GM19452 (cell line): ENCODE results near the gene TCN2.
"Not testable (repeated sequence)": the region's sequence is repeated elsewhere in the genome, so short reads cannot be mapped to it uniquely, and the experiment has no call there.

ENCODE experiments used
- ATAC-seq: cut with Tn5 transposase; IDR thresholded peaks from one replicate; pipeline ENCODE4 v1.9.1; 2021; ENCODE audit not compliant: unreplicated experiment

Gene TCN2

DNA sequence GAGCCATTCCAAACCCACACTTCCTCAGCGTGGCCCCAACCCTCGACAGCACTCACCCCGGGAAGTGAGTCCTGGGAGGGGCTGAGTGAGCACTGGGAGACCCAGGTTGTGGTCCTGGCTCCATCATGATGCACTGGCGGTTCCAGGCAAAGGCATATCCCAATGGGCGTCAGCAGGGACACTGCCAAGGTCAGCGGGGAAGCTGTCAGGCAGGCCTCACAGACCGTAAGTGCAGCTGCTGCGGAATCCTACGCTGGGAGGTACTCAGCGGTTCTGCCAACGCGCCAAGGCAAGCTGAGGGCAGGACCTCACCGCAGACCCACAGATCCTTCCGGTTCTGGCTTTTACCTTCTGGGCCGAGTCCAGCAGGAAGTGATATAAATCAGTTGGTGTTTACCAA is 31.1 kb upstream of the TCN2 start:
- no peak for ATAC-seq

DNA sequence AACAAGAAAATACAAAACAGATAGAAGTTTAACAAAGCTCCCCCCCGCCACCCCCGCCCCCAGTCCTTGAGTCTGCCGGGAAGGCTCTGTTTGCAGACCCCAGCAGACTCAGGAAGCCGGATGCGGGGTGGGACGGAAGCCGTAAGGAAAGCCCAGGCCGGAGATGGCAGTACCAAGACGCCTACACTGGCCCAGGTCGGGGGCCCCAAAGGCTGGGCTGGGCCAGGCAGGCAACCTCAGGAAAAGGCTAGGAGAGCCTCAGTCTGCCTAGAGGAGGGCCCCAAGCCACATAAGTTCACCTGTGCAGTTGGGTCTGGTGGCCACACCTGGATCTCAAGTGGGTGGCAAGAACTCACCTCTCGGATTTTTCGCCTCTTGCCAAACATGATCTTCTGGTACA is 28.5 kb upstream of the TCN2 start:
- no peak for ATAC-seq

DNA sequence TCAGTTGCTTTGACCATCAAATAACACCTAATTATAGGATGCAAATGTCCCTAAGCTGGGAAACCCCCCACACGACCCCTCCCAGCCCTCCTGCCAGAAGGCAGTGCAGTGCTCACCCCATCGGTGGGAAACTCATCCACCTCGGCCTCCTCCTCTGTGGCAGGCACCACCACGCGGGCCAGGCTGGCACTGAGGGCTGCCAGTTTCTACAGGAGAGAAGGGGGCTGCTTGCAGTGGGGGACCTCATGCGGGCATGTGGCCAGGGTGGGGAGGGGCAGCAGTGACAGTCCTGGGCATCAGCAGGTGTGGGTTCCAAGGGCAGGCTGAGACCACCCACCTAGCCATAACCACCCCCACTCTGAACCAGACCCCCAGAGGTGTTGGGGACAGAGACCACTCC is 26.1 kb upstream of the TCN2 start:
- ATAC-seq = no peak

DNA sequence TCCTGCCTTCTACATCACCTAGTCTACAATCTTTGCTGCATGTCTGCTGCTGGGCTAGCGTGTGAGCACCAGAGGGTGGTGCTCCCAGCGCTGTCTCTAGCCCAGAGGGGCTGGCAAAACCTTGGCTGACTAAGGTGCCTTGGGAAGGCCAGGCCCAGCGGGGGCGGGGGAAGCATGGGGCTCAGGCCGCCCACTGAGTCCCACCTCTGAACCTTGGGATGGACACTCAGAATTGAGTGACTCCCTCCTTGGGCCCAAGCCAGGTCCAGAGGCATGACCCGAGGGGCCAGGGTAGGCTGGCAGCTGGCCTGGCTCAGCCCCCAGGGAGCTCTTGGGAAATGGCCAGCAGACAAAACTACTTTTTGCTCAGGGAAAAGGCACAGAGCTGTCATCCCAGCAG is 24.9 kb upstream of the TCN2 start:
- ATAC-seq = no peak

DNA sequence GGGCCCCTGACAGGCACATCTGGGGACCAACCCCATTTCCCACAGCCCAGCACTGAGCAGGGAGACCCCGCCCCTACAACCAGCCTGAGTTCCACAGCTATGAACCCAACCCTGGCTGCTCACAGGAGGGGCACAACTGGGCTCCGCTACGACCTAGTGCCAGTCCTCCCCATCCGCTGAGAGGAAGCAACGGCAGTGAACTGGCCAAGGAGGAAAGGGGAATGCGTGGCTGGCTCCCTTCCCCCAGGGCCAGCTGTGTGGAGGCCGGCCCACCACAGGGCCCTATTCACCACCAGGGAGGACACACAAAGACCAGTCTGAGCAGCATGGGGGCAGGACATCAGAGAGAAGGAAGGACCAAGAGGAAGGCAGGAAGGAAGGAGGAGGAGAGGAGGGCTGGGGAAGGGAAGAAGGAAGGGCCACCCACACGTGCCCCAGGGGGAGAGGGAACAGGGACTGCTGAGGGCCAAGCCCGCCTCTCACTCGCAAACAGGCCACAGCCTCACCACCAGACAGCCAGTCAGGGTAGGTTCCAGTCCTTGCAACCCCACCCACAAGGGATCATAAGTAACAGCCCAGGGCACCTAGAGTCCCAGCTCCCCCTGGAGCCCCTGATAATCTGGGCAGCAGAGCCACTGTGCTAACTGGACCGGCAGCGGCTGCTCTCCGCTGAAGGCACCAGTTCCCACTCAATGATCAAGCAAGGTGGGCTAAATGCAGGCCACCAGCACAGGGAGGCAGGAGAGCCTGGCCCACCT is 24.0 kb upstream of the TCN2 start:
- no peak for ATAC-seq

DNA sequence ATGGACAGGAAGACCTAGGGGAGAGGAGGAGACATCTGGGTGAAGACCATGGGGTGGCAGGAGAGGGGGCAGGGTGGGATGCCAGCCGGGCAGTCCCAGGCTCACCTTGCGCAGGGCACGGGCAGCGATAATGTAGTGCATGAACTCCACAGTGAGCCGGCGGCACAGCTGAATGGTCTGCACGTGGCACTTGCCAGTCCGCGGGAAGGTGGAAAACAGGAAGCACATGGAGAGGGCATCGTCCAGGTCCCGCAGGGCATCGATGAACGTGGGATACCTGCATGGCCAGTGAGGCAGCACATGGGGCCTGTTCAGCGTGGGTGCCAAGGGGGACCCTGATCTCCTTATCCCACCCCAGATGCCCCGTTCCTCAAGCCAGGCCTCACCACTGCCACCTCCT is 22.5 kb upstream of the TCN2 start:
- ATAC-seq = no peak

DNA sequence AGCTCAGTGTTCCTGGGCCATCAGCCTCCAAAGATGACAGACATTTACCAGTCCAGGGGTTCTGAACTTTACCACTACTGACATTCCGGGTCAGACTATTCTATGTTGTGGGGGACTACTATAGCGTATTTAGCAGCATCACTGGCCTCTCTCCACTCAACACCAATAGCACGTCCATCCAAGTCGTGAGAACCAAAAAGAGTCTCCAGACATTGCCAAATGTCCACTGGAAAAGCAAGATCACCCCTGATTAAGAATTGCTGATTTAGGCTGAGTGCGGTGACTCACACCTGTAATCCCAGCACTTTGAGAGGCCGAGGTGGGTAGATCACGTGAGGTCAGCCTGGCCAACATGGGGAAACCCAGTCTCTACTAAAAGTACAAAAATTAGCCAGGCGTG is 20.6 kb upstream of the TCN2 start:
- no peak for ATAC-seq

DNA sequence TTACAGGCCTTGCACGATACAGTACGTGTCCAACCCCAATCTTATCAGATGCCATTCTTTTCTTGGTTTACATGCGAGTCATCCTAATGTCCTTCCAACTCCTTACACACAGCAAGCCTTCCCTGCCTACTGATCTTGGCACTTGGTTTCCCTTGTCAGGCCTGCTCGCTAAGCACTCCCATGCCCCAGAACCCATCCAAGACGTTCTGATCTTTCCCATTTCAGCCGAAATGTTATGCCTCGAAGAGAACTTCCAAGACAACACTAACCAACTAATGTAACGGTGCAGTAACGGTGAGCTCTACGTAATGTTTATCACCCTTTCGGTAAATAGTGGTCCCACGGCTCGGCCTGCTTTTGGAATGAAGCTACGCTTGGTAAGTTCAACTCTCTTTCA is 15.8 kb upstream of the TCN2 start:
- no peak for ATAC-seq

DNA sequence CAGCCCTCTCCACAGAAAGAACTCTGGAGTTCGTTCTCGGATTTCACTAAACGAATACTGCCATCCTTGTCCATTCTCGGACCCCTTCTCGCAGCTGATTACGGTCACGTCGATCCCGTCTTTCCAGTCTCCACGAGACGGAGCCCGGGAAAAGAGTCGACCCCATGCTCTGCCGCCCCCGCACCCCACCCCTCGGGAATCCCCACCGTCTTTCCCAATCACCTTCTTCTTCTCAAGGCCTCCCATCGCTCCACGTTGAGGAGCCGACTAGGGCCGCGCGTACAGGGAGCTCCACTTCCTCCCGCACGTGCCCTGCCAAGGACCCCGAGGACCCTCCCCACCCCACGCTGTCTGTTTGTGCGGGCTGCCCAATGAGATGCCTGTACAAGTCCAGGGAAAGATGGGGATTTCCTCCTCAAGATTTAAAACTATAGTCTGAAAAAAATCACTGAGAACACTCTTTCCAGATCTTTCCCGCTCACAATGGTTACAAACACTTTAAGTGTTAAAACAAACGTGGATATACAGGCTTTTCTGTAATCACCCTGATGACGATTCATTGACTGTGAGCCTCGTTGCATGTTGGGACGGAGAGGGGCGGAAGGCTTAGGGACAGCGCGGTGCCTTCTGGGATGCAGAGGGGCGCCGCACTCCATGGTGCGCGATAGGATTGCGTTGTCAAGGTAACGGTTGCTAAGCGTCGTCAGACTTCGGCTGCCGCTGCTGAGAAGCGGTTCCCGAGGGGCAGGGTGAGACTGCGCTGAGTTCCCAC is 15.2 kb upstream of the TCN2 start, which contains the start of gene PES1:
Gene PES1 (minus strand): TSS at position 323 of the 772 bp plus-strand sequence. CDS start 77 bp downstream, at position 246.
- ATAC-seq = peak; percentile 95

DNA sequence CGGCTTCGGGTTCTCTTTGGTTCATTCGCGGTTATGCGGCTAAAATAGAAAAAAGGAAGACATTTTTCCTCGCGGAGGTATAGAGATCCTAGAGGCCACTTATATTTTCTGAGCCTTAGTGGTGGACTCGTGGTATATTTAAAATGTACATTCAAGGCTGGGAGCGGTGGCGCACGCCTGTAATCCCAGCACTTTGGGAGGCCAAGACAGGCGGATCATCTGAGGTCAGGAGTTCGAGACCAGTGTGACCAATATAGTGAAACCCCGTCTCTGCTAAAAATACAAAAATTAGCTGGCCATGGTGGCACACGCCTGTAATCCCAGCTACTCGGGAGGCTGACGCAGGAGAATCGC is 14.6 kb upstream of the TCN2 start:
- not testable (repeated sequence) for ATAC-seq

DNA sequence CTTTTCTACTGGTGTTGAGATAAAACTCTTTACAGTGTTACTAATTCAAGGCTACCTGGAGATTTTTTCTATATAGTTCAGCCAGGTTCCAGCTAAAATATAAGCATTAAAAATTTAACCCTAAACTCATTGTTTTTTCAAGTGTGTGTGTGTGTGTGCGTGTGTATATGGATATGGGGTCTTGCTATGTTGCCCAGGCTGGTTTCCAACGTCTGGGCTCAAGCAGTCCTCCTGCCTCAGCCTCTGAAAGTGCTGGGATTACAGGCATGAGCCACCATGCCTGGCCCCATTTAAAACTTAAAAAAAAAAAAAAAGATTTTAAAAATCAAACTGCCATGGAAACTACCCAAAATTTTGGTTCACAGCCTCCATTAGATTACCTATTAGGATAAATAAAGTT is 10.8 kb upstream of the TCN2 start:
- no peak for ATAC-seq

DNA sequence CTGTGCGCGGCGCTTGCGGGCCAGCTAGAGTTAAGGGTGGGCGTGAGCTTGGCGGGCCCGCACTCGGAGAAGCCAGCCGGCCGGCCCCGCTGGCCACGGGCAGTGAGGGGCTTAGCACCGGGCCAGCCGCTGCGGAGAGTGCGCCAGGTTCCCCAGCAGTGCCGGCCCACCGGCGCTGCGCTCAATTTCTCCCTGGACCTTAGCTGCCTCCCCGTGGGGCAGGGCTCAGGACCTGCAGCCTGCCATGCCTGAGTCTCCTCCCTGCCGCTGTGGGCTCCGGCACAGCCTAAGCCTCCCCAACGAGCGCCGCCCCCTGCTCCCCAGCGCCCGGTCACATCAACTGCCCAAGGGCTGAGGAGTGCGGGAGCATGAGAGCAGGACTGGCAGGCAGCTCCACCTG is 10.1 kb upstream of the TCN2 start:
- ATAC-seq = no peak

DNA sequence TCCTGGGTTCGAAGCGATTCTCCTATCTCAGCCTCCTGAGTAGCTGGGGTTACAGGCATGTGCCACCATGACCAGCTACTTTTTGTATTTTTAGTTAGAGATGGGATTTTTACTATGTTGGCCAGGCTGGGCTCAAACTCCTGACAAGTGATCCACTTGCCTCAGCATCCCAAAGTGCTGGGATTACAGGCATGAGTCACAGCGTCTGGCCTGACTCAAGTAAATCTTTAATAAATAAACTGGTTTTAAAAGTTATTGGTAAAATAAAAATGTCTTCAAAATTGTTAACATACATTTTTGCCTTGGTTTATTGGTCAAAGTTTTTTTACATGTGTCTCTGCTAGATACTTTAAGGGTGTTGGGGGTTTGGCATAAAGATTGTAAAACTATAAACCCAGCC is 8.0 kb upstream of the TCN2 start:
- ATAC-seq = no peak

DNA sequence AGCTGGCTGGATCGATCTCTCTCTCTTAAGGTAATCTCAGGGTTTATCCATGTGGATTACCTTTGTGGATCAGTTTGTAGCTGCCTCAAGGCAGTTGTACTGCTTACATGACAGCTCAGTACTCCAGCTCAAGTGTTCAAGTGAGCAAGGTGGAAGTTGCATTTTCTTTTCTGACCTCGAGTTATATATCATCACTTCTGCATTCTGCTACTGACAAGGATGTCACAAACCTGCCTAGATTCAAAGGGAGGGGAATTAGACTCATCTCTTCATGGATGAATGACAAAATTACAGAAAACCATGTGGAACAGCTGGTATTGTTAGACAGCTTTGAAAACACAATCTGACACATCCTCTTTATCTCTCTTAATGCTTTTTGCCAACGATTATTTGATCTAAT is 6.1 kb upstream of the TCN2 start:
- ATAC-seq = no peak

DNA sequence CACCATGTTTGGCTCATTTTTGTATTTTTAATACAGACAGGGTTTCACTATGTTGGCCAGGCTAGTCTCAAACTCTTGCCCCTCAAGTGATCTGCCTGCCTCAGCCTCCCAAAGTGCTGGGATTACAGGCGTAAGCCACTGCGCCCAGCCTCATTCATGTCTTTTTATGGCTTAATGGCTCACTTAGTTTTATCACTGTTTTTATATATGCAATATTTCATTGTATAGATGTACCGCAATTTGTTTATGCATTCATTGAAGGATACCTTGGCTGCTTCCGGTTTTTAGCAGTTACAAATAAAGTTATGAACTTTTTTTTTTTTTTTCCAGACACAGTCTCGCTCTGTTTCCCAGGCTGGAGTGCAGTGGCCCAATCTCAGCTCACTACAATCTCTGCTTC is 5.5 kb upstream of the TCN2 start:
- ATAC-seq = no peak

DNA sequence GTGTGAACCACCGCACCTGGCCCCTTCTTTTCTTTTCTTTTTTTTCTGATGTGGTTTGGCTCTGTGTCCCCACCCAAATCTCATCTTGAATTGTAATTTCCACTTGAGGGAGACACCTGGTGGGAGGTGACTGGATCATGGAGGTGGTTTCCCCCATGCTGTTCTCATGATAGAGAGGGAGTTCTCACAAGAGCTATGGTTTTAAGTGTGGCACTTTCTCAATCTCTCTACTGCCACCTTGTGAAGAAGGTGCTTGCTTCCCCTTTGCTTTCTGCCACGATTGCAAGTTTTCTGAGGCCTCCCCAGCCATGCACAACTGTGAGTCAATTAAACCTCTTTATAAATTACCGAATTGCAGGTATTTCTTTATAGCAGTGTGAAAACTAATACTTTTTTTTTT is 4.9 kb upstream of the TCN2 start:
- no peak for ATAC-seq

DNA sequence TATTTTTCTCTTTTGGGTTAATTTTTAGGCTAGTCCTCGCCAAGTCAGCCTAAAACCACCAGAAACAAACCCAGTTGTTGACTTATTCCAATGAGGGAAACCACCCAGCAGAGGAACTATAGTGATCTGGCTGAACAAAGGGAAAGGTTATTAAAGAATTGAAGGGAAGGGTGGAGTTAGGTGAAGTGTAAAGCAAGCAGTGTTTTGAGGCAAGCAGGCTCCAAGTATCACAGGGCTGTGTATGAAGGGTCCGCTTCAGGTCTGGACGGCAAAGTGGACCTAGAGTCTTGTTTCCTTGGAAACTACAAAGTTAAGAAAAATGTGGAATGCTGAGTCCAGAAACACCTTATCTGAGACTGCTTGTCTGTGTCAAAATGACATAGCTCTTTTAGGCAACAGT is 3.2 kb upstream of the TCN2 start:
- no peak for ATAC-seq

DNA sequence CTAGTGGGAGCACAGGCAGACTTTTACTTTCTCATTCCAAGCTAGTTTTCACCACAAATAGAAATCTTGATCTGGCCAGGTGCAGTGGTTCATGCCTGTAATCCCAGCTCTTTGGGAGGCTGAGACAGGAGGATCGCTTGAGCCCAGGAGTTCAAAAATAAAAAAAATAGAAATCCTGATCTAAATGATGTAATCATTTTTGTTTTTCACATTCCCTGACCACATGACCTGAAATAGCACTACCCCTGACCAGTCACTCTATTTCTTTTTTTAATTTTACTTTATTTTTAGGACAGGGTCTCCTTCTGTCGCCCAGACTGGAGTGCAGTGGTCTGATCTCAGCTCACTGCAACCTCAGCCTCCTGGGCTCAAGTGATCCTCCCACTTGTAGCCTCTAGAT is 2.3 kb upstream of the TCN2 start:
- ATAC-seq = no peak

DNA sequence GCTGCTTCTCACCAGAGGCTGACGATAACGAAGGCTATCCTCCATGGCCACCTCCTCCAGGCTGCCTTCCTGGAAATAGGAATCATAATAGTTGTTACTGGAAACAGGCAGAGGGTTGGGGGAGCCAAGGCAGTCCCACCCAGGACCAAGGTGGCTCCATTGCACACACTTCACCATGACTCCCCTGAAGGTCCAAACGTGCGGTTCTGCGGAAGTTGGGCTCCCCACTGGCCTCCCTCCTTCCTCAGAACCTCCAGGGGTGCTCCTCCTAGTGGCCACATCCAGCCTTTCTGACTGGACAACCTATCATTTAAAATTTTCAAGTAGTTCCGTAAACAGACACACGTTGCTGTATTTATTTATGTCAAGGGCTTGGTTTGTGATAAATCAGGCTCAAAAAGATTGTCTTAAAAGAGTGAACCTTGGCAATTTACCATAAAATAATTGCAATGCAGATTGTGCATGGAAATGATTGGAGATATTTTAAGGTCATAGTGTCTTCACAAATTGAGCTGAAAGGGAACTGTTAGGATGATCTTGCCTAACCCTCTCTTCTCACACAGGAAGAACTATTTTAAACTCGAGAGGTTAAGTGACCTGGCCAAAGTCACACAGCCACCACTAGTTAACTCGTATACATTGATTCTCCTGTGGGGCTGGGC is 1.4 kb upstream of the TCN2 start:
- ATAC-seq = no peak

DNA sequence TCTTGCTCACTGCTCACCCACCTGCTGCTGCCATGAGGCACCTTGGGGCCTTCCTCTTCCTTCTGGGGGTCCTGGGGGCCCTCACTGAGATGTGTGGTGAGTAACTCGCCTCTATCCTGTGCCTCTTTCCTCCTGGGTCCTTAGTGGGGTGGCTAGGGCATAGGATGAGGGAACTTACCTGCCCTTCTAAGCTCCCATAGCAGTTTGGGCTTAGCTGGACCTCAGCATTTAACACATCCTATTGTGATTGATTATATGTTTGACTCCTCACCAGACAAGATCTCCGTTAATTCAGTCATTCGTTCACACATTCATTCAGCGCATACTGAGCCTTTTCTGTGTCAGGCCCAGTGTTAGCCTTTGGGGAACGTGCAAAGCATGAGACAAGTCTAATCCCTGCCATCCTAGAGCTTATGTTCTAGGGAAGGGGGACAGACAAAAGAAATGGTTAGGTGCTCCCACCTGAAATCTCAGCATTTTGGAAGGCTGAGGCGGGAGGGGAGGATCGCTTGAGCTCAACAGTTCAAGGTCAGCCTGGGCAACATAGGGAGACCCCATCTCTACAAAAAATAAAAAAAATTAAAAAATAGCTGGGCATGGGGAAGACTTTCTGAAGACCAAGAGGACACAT is 441 bp downstream of the TCN2 start:
- ATAC-seq = no peak

DNA sequence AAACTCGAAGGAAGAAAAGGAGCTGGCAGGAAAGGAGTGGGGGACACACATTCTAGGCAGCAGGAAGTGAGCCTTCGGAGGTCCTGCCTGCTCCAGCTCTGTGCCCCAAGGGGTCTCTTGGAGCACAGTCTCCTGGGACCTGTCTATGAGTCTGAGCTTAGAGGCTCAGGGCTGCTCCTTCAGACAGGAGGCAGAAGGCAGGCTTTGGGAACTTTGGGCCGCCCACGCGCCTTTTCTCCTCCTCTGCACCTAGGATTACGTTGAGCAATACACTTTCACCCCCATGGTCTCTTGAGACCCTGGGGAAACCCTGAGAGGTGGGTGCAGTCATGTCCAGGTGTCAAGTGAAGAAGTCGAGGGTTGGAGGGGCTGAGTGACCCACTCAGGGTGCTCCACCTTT is 965 bp downstream of the TCN2 start:
- no peak for ATAC-seq
